HepG2 (cell line): ENCODE measurements around the gene TNFRSF1B.

Experiments
- CEBPB ChIP-seq: IDR thresholded peaks from 2 replicates; pipeline ENCODE4 v1.6.1; 2011; ENCODE audit warnings: low read depth, low read length, improper control_type of control experiment, borderline replicate concordance
- EZH2 ChIP-seq: conservative IDR thresholded peaks from 2 replicates; pipeline ENCODE4 v1.6.1; 2012; ENCODE audit warnings: mild to moderate bottlenecking, low read depth, low read length, moderate library complexity
- KAT7 ChIP-seq: IDR thresholded peaks from 2 replicates; pipeline ENCODE4 v1.6.1; 2018; ENCODE audit warnings: borderline replicate concordance, missing compliant biosample characterization
- KDM1A ChIP-seq: IDR thresholded peaks from 2 replicates; pipeline ENCODE4 v1.6.1; 2016; ENCODE audit warnings: missing compliant biosample characterization
- RNF2 ChIP-seq: fragments of 450-650 bp; conservative IDR thresholded peaks from 2 replicates; pipeline ENCODE4 v1.6.1; 2016; ENCODE audit warnings: low read depth
- SMYD3 ChIP-seq: sonication (generic); formaldehyde crosslinking; IDR thresholded peaks from 2 replicates; pipeline ENCODE4 v1.8.1; 2023; ENCODE audit warnings: mild to moderate bottlenecking, missing genetic modification reagents
- ZNF549 ChIP-seq: sonication (generic); formaldehyde crosslinking; IDR thresholded peaks from 2 replicates; pipeline ENCODE4 v1.5.0; 2020; ENCODE audit warnings: missing genetic modification reagents
- ZNF713 ChIP-seq: sonication (generic); formaldehyde crosslinking; IDR thresholded peaks from 2 replicates; pipeline ENCODE4 v1.4.0; 2020; ENCODE audit warnings: mild to moderate bottlenecking, missing genetic modification reagents
- TF ChIP-seq, protein P1 (sequence below): sonication (generic); formaldehyde crosslinking; IDR thresholded peaks from 2 replicates; pipeline ENCODE4 v1.8.1; 2023; ENCODE audit warnings: missing genetic modification reagents, mild to moderate bottlenecking, borderline replicate concordance
- TF ChIP-seq, protein P2 (sequence below): sonication (generic); formaldehyde crosslinking; conservative IDR thresholded peaks from 2 replicates; pipeline ENCODE4 v1.4.0; 2020; ENCODE audit warnings: missing genetic modification reagents
- TF ChIP-seq, protein P3 (sequence below): sonication (generic); formaldehyde crosslinking; IDR thresholded peaks from 2 replicates; pipeline ENCODE4 v1.5.0; 2020; ENCODE audit warnings: mild to moderate bottlenecking, missing genetic modification reagents, moderate library complexity
- TF ChIP-seq, protein P4 (sequence below), 2 experiments: IDR thresholded peaks; 2 replicates each; pipeline ENCODE4 v1.6.1; 2011 to 2012; ENCODE audit warnings: low read length in 2 of 2, borderline replicate concordance in 1 of 2, low read depth in 1 of 2, mild to moderate bottlenecking in 1 of 2, moderate library complexity in 1 of 2

DNA sequence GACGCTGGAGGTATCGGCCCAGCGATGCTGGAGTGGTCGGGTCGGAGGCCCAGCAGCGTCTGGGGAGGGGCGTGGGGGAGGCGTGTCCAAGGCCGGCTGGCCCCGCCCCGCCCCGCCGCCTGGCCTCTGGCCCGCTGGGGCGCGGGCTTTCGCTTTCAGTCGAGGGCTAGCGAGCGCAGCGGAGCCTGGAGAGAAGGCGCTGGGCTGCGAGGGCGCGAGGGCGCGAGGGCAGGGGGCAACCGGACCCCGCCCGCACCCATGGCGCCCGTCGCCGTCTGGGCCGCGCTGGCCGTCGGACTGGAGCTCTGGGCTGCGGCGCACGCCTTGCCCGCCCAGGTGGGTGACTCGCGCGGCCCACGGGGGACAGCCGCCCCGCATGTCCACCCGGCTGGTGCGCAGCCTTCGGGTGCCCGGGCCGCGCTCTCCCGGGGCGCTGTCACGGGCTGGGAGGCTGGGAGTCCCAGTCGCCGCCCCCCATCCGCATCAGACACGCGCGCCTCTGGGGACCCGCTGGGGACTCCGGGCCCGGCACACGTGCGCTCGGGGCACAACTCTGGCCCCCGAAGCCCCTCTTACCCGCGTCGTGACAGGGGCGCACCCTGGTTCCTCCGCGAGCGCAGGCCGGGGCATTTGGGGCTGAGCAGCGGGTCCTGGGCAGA is at the start of gene TNFRSF1B:
- TF ChIP-seq SMYD3 (CRISPR knock-in tag): no peak
- no peak for TF ChIP-seq RNF2
- TF ChIP-seq, protein P1, sequence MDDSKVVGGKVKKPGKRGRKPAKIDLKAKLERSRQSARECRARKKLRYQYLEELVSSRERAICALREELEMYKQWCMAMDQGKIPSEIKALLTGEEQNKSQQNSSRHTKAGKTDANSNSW (CRISPR knock-in tag): no peak
- TF ChIP-seq, protein P2, sequence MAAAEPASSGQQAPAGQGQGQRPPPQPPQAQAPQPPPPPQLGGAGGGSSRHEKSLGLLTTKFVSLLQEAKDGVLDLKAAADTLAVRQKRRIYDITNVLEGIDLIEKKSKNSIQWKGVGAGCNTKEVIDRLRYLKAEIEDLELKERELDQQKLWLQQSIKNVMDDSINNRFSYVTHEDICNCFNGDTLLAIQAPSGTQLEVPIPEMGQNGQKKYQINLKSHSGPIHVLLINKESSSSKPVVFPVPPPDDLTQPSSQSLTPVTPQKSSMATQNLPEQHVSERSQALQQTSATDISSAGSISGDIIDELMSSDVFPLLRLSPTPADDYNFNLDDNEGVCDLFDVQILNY (CRISPR knock-in tag): no peak
- TF ChIP-seq, protein P3, sequence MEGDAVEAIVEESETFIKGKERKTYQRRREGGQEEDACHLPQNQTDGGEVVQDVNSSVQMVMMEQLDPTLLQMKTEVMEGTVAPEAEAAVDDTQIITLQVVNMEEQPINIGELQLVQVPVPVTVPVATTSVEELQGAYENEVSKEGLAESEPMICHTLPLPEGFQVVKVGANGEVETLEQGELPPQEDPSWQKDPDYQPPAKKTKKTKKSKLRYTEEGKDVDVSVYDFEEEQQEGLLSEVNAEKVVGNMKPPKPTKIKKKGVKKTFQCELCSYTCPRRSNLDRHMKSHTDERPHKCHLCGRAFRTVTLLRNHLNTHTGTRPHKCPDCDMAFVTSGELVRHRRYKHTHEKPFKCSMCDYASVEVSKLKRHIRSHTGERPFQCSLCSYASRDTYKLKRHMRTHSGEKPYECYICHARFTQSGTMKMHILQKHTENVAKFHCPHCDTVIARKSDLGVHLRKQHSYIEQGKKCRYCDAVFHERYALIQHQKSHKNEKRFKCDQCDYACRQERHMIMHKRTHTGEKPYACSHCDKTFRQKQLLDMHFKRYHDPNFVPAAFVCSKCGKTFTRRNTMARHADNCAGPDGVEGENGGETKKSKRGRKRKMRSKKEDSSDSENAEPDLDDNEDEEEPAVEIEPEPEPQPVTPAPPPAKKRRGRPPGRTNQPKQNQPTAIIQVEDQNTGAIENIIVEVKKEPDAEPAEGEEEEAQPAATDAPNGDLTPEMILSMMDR (CRISPR knock-in tag): no peak
- TF ChIP-seq KAT7 (CRISPR knock-in tag): no peak
- TF ChIP-seq, protein P4, sequence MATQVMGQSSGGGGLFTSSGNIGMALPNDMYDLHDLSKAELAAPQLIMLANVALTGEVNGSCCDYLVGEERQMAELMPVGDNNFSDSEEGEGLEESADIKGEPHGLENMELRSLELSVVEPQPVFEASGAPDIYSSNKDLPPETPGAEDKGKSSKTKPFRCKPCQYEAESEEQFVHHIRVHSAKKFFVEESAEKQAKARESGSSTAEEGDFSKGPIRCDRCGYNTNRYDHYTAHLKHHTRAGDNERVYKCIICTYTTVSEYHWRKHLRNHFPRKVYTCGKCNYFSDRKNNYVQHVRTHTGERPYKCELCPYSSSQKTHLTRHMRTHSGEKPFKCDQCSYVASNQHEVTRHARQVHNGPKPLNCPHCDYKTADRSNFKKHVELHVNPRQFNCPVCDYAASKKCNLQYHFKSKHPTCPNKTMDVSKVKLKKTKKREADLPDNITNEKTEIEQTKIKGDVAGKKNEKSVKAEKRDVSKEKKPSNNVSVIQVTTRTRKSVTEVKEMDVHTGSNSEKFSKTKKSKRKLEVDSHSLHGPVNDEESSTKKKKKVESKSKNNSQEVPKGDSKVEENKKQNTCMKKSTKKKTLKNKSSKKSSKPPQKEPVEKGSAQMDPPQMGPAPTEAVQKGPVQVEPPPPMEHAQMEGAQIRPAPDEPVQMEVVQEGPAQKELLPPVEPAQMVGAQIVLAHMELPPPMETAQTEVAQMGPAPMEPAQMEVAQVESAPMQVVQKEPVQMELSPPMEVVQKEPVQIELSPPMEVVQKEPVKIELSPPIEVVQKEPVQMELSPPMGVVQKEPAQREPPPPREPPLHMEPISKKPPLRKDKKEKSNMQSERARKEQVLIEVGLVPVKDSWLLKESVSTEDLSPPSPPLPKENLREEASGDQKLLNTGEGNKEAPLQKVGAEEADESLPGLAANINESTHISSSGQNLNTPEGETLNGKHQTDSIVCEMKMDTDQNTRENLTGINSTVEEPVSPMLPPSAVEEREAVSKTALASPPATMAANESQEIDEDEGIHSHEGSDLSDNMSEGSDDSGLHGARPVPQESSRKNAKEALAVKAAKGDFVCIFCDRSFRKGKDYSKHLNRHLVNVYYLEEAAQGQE (IDR thresholded peaks at IDR 0.05; ENCODE audit: borderline replicate concordance in 1 of 2, low read depth in 1 of 2, low read length in 2 of 2): no peak
- TF ChIP-seq CEBPB: no peak
- TF ChIP-seq ZNF549 (CRISPR knock-in tag): no peak
- TF ChIP-seq KDM1A: no peak
- TF ChIP-seq ZNF713 (CRISPR knock-in tag): no peak
- no peak for TF ChIP-seq EZH2
